ENCODE results near the gene KCNN3.

Gene KCNN3

DNA sequence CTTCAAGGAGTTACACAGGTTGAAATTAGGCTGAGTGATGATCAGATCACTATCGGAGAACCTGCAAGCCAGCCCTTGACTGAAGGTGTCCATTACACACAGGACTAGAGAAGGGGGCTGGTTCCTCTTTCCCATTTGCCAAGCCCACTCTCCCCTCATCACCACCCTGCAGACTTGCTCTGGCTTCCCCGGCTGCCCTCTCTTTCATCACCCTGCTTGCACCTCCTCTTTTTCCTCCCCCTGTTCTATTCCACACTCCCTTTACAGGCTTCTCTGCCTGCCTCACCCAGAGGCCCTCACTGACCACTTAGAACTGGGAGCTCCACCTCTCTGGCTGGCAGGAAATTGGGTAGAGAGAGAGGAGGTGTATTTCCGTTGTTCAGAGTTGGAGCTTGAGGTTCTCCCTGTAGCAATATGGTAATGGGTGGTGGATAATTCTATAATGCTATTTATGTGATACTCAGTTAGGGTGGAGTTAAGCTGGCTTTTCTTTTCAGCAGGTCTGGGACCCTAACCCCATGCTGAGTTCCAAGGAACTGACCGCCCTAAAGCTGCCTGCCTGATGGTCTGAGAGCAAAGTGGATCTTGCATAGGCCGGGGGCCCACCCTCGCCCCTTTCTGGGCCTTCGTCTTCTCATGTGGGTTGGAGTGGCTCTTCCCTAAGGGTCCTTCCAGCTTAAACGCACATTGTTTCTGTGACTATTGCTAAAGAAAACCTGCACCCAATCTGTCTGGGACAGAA lies 150.3 kb downstream of the KCNN3 start:
- DNase-seq = no peak

DNA sequence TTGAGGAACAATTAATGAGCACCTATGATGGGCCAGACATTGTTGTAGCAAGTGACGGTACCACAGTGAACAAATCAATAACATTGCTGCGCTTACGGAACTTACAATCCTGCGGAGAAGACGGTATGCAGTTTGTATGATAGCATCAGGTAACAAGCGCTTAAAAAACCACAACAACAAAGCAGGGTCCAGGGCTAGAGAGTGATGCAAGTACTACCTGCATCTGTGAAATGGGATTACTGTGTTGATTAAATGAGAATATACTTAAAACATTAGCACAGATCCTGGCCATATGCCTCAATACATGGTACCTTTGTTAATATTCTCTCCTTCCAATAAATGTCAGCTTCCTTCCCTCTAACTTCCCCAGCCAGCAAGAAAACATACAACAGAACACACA lies 151.5 kb downstream of the KCNN3 start:
- no peak for DNase-seq

DNA sequence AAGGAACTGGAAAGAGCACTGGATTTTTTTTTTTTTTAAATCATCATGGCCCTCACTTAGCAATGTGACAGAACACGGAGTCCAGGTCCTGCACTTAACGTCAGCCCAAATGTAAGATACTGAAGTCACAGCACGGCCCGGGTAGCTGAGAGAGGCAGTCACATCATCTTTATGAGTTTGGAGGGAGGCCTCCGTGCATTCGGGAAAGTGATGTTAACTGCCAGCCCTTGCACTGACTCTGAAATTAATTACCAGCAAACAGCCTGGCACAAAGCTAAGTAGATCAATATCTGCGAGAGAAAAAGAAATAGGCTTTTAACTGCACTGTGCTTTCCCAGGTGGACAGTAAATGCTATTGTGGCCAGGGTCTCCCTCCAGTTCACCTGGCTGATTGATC lies 152.6 kb downstream of the KCNN3 start:
- no peak for DNase-seq

GRCh38 chr1:154716614-154717527 lies 153.2 kb downstream of the KCNN3 start:
- DNase-seq = no peak

GRCh38 chr1:154716011-154716410 lies 154.1 kb downstream of the KCNN3 start:
- no peak for DNase-seq

DNA sequence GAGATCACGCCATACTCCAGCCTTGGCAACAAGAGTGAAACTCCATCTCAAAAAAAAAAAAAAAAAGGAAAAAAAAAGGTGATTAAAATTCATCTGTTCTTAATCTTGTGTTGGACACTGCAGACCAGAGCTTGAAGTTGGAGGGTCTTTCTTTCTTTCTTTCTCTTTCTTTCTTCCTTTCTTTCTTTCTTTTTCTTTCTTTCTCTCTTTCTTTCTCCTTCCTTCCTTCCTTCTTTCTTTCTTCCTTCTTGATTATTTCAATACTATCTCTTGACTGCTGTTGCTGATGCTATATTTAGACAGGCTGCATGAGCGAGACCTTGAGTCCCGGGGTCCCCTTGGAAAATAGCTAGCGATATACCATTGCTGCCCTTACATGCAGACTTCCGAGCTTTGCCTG lies 154.7 kb downstream of the KCNN3 start:
- no peak for DNase-seq

GRCh38 chr1:154714638-154715037 lies 155.4 kb downstream of the KCNN3 start:
- DNase-seq = no peak

DNA sequence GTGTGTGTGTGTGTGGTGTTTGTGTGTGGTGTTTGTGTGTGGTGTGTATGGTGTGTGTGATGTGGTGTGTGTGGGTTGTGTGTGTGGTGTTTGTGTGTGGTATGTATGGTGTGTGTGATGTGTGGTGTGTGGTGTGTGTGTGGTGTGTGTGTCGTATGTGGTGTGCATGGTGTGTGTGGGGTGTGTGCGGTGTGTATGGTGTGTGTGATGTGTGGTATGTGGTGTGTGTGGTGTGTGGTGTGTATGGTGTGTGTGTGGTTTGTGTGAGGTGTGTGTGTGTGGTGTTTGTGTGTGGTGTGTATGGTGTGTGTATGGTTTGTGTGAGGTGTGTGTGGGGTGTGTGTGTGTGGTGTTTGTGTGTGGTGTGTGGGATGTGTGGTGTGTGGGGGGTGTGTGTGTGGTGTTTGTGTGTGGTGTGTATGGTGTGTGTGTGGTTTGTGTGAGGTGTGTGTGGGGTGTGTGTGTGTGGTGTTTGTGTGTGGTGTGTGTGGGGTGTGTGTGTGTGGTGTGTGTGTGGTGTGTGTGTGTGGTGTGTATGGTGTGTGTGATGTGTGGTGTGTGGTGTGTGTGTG lies 155.9 kb downstream of the KCNN3 start:
- no peak for DNase-seq

GRCh38 chr1:154713005-154713404 lies 157.1 kb downstream of the KCNN3 start:
- no peak for DNase-seq

GRCh38 chr1:154712166-154712810 lies 157.8 kb downstream of the KCNN3 start:
- DNase-seq = no peak

GRCh38 chr1:154711416-154711815 lies 158.7 kb downstream of the KCNN3 start:
- no peak for DNase-seq

DNA sequence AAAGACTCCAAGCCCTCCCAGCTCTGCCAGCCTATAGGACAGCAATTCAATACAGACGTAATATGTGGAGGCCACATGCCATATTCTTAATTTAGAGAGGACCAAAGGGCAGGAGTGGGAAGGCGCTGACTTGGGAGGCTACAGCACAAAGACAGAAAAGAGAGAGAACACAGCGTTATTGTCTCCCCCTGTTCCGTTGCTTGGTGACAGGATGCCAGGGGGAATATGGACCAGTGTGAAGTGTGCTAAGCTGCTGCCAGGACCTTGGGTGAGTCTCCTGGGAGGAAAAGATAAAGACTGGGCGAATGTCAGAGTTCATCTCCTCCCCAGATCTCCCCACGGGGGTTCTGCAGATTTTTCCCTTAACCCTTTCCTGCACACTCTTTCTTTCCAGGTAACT lies 160.0 kb downstream of the KCNN3 start:
- no peak for DNase-seq

- no peak for DNase-seq
Measured at GRCh38 chr1:154707901-154708463, 162.1 kb downstream of the KCNN3 start.

- no peak for DNase-seq
Measured at GRCh38 chr1:154706851-154707250, 163.2 kb downstream of the KCNN3 start.

GRCh38 chr1:154705544-154705943 lies 164.5 kb downstream of the KCNN3 start:
- no peak for DNase-seq

GRCh38 chr1:154703170-154703569 lies 166.9 kb downstream of the KCNN3 start:
- DNase-seq = no peak

DNA sequence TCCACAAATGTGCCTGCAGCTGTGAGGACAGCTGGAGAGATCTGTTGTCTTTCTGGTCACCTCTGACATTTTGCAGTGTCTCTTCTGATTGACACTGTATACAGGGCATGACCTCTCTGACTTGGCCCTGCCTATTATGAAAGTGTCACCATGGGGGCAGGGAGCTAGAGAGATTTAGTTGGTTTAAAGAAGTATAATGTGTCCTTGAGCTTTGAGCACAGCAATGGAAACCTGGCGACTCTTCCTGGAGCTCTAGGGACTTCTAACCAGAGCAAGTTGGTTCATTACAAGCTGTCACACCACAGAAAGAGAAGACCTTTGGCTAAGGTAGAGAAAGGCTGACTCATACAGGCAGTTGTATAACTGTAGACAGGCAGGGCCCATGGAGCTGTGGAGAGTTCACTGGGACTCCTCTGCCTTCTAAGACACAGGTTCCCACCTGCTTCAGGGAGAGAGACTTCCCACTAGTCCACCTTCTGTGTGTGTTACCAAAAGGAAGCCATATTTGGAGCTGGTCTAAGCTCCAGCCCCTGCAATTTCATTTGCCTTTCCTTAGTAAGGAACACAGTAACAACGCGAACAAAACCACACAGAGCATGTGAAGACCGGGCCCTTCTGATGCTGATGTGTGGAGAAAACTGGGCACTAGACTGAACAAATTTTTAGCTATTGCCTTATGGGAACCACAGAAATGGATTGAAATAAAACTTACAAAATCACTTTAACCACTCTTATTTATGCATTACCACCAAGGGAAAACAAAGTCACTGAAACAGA lies 171.6 kb downstream of the KCNN3 start:
- DNase-seq = no peak

GRCh38 chr1:154697710-154698109 lies 172.4 kb downstream of the KCNN3 start:
- DNase-seq = no peak

DNA sequence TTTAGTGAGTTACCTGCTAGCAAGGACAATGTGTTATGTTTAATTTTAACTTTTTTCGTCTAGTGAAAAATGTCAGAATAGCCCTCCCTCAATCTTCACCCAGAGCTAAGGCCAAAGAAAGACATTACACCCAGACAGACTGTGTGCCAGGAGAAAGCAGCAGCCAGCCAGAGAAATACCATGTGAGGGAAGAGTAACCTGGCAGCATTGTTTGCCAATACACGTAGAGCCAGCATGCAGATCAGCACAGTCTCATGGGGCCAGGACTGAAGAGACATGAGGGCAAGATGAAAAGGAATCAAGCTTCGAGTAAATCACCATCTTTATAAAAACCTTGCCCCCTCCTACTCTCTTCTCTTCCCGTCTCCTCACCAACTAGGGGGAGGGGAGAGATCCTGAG lies 173.6 kb downstream of the KCNN3 start:
- no peak for DNase-seq

DNA sequence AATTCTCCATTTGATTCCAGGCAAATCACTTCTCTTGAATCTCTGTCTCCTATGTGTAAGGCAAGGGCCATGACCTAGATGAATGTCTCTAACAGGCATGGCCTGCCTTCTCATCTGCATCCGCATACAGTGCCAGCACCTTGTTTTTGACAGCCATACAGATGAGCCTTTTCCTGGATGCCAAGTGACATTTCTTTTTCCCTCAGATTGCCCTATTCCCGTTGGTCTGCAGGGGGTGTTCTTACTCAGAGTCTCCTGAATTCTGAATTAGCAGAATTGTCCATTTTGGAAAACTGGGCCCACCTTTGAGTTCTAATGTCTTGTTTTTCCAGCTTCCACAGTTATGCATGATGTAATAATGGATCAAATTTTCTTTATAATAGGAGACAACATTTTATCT lies 174.1 kb downstream of the KCNN3 start:
- no peak for DNase-seq

DNA sequence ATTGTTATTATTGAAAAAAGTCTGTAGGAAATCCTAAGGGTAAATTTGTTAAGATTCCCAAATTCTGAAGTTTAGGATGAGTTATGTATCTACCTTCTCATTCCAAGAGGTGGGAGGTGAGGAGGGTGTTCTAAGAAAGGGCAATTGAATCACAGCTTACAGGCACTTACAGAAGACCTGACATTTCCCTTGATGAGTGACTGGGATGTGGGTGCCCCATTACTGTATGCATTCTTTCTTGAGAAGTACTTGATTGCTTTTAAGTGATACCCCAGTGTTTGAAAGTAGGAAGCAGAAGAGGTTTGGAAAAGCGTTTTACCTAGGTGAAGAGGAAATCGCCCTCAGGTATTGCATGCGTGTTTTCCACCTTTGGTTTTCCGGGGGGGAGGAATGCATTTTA lies 175.1 kb downstream of the KCNN3 start:
- no peak for DNase-seq

DNA sequence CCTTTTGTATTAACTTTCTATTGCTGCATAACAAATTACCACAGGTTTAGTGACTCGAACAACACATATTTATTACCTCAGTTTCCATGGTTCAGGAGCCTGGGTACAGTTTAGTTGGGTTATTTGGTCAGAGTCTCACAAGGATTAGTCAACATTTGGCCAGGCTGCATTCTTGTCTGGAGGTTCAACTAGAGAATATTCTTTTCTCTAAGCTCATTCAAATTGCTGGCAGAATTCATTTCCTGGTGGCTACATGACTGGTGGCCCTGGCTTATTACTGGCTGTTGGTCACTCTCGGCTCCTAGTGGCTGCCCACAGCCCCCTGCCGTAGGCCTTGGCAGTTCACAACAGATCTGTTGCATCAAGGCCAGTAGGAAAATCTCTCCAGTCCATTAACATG lies 181.0 kb downstream of the KCNN3 start:
- DNase-seq = no peak

All from activated naive CD4-positive, alpha-beta T cell treated with anti-CD3 and anti-CD28 coated beads, Interleukin-2, amount 50 U/mL, for 16 hours (primary cell).